Natural killer cell (primary cell): Measurements from ENCODE around the gene NME7. TPM values are rescaled to one million over a fixed set of nuclear protein-coding genes. Genes with fewer than 3 reads are reported as not detected.

Experiments
- ATAC-seq, 3 donors: fragments of 150-1000 bp in 2 of 3; fragments of 200-7000 bp in 1 of 3; cut with Tn5 transposase; 1 replicate in 1 of 3; 2 replicates in 2 of 3; pipeline ENCODE4 v1.10.0; 2021; ENCODE audit warnings: mild to moderate bottlenecking in 2 of 3, moderate library complexity in 2 of 3
- DNase-seq, 2 donors: peaks; one replicate each; pipeline versions ENCODE4 v3.0.0 to v3.0.0-alpha.2; 2013 to 2021; ENCODE audit warnings: mixed read lengths in 1 of 2
- H3K27ac ChIP-seq: one replicate; pipeline ENCODE4 v1.5.1; 2013; ENCODE audit warnings: mild to moderate bottlenecking, low read length
- H3K27me3 ChIP-seq: one replicate; pipeline ENCODE4 v1.6.1; 2013; ENCODE audit warnings: low read length; ENCODE audit not compliant: control insufficient read depth, insufficient read depth
- H3K36me3 ChIP-seq: one replicate; pipeline ENCODE4 v1.6.1; 2013; ENCODE audit warnings: low read length; ENCODE audit not compliant: control insufficient read depth, insufficient read depth
- H3K4me1 ChIP-seq: one replicate; pipeline ENCODE4 v1.6.1; 2013; ENCODE audit warnings: low read length; ENCODE audit not compliant: control insufficient read depth, insufficient read depth
- H3K4me3 ChIP-seq: one replicate; pipeline ENCODE4 v1.5.1; 2013; ENCODE audit warnings: low read length
- H3K9me3 ChIP-seq: one replicate; pipeline ENCODE4 v1.6.1; 2013; ENCODE audit warnings: low read length; ENCODE audit not compliant: control insufficient read depth, insufficient read depth
- H3K27ac Mint-ChIP-seq, 2 donors: one replicate each; pipeline ENCODE4 v1.8.0; 2022; ENCODE audit warnings: mild to moderate bottlenecking in 2 of 2, mixed read lengths in 2 of 2, moderate library complexity in 1 of 2
- H3K27me3 Mint-ChIP-seq, 2 donors: one replicate each; pipeline ENCODE4 v1.8.0; 2022; ENCODE audit warnings: low read depth in 2 of 2, mixed read lengths in 2 of 2
- H3K36me3 Mint-ChIP-seq: one replicate; pipeline ENCODE4 v1.8.0; 2022; ENCODE audit warnings: mixed read lengths
- H3K4me1 Mint-ChIP-seq, 2 donors: one replicate each; pipeline ENCODE4 v1.8.0; 2022; ENCODE audit warnings: mixed read lengths in 2 of 2
- H3K4me3 Mint-ChIP-seq: one replicate; pipeline ENCODE4 v1.8.0; 2022; ENCODE audit warnings: mild to moderate bottlenecking, moderate library complexity, mixed read lengths
- H3K9me3 Mint-ChIP-seq, 2 donors: one replicate each; pipeline ENCODE4 v1.8.0; 2022; ENCODE audit warnings: mixed read lengths in 2 of 2
- WGBS: methylation state at CpG from one replicate; pipeline ENCODE4 v1.1.7; 2013; ENCODE audit warnings: missing lambda C conversion rate; ENCODE audit not compliant: insufficient coverage; 5-methylcytosine and 5-hydroxymethylcytosine counted together
- intact Hi-C: fragments of 100-400 bp; cut with micrococcal nuclease; formaldehyde crosslinking; loops from one replicate; pipeline ENCODE4 v1.14.2; 2022
- total RNA-seq, 4 donors: library from RNA; stranded (reverse); fragments of 120-200 nt in 1 of 4; gene quantifications; one replicate each; pipeline versions ENCODE4 v1.2.3 to v1.2.4, GENCODE V29; 2013 to 2022
- TF ChIP-seq, protein P1 (sequence below): fragments of 200-600 bp; IDR thresholded peaks from one replicate; pipeline ENCODE4 v1.8.0; 2022; ENCODE audit warnings: antibody characterized with exemption

NME7 gene
- total RNA-seq, 3 donors from 2014 or later (not counting 1 experiment from before 2014, with no cell fraction given), result 5.2 to 9.9 (median 9.8) TPM

DNA sequence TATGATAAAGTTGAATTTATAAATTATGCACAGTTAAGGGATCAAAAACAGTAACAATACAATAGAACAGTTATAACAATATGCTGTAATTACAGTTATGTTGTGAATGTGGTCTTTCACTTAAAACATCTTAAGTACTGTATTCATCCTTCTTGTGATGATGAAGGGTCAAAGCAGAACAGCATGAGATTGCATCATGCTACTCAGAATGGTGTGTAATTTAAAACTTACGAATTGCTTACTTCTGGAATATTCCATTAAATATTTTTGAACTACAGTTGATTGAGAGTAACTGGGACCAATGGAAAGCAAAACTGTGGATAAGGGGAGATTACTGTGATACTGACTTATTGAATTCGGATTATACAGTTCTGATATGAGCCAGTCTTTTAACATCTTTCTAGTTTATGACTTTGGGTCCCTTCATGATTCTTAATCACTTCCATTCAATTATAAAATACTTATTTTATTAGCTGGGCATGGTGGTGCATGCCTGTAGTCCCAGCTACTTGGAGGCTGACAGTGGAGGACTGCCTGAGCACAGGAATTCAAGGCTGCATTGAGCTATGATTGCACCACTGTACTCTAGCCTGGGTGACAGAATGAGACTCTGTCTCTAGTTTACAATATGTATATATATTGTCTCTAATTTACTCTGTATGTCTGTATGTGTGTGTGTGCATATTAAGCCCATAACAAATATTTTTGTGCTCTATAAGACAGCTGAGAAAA lies 217.9 kb downstream of the NME7 start:
- WGBS, result 80% methylated on average over 1 of the region's 2 CpGs
- Mint-ChIP-seq H3K27ac (no peak overlapping the region), H3K36me3 (no peaks in the 10 kb centered on the region), H3K9me3 (no peaks in the 10 kb centered on the region), H3K4me1 (no peaks in the 10 kb centered on the region), H3K27me3 (no peaks in the 10 kb centered on the region), H3K4me3 (no peak overlapping the region)
- Histone ChIP-seq H3K27ac (no peak overlapping the region), H3K4me3 (no peak overlapping the region), H3K27me3 (no peaks in the 10 kb centered on the region), H3K36me3 (no peaks in the 10 kb centered on the region), H3K4me1 (no peaks in the 10 kb centered on the region), H3K9me3 (no peaks in the 10 kb centered on the region)
- no peak for ATAC-seq
- TF ChIP-seq, protein P1, sequence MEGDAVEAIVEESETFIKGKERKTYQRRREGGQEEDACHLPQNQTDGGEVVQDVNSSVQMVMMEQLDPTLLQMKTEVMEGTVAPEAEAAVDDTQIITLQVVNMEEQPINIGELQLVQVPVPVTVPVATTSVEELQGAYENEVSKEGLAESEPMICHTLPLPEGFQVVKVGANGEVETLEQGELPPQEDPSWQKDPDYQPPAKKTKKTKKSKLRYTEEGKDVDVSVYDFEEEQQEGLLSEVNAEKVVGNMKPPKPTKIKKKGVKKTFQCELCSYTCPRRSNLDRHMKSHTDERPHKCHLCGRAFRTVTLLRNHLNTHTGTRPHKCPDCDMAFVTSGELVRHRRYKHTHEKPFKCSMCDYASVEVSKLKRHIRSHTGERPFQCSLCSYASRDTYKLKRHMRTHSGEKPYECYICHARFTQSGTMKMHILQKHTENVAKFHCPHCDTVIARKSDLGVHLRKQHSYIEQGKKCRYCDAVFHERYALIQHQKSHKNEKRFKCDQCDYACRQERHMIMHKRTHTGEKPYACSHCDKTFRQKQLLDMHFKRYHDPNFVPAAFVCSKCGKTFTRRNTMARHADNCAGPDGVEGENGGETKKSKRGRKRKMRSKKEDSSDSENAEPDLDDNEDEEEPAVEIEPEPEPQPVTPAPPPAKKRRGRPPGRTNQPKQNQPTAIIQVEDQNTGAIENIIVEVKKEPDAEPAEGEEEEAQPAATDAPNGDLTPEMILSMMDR, result no peak
- intact Hi-C loops, result no loop called here
- DNase-seq, result no peak

DNA sequence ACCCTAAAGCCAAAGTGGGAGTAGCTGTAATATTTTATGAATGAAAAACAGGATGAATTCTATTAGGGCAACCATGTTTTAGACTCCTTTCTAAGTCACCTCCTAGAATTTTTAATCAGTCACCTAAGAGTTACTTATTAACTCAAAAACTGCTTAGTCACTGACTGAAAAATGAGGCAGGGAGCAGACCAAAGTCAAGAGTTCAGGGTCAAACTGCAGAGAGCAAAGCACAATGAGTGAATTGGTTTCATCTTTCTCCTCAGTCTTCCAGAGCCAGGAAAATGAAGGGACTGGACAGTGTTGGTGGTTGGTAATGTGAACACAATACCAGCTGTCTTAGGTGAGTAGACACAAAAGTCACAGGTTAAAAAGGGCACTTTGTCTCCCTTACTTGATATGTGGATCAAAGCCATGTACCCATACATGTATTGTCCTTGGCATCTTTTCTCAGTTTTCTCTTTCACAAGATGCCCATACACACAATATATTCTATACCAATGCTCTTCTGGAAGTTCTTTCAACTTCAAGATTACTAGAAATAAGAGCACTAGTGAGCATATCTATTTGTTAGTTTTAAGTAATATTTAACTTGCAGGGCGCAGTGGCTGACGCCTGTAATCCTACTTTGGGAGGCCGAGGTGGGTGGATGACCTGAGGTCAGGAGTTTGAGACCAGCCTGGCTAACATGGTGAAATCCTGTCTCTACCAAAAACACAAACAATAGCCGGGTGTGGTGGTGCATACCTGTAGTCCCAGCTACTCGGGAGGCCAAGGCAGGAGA lies 218.9 kb downstream of the NME7 start:
- Histone ChIP-seq H3K36me3 (no peaks in the 10 kb centered on the region), H3K27me3 (no peaks in the 10 kb centered on the region), H3K4me1 (no peaks in the 10 kb centered on the region), H3K9me3 (no peaks in the 10 kb centered on the region), H3K4me3 (no peak overlapping the region), H3K27ac (no peak overlapping the region)
- WGBS, result 90% methylated on average over 5 of the region's 5 CpGs
- no peaks in the 10 kb centered on the region for H3K4me1 Mint-ChIP-seq
- no peaks in the 10 kb centered on the region for H3K9me3 Mint-ChIP-seq
- no peak for ATAC-seq
- no peak overlapping the region for H3K27ac Mint-ChIP-seq
- TF ChIP-seq, protein P1, result no peak
- no peaks in the 10 kb centered on the region for H3K36me3 Mint-ChIP-seq
- no peaks in the 10 kb centered on the region for H3K27me3 Mint-ChIP-seq
- no peak overlapping the region for H3K4me3 Mint-ChIP-seq
- no peak for DNase-seq
- intact Hi-C loops, result no loop called here

DNA sequence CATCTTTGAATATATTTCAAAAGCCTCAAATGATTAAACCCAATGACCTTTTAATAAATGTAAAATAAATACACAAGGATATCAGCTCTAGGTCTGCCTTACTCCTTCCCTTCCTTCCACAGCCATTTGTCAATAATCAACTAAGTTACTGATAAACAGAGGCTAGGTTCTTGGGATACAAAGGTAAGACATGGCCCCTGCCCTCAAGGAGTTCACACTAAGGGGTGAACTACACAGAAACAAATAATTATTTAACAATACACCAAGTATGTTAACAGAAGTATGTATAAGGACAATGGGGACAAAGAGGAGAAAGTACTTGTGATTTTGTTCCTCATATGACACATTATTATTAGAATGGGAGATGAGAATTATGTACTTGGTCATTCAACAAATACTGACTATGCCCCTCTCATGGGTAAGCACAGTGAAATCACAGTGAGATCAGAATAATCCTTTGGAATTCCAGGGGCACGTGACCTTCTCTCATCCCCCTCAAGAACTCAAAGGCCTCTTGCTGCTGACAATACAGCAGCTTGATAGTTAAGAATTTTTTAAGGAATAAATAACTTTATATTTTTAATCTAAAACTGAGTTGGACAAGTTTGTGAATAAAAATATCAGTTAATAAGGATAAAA lies 220.9 kb downstream of the NME7 start:
- TF ChIP-seq, protein P1, result no peak
- WGBS, result 100% methylated on average over 1 of the region's 1 CpG
- Mint-ChIP-seq H3K4me3 (no peak overlapping the region), H3K9me3 (no peaks in the 10 kb centered on the region), H3K27ac (no peak overlapping the region), H3K4me1 (no peaks in the 10 kb centered on the region), H3K36me3 (no peaks in the 10 kb centered on the region), H3K27me3 (no peaks in the 10 kb centered on the region)
- no peaks in the 10 kb centered on the region for H3K27me3 ChIP-seq
- no peak overlapping the region for H3K27ac ChIP-seq
- intact Hi-C loops, result no loop called here
- H3K4me1 ChIP-seq, result no peaks in the 10 kb centered on the region
- DNase-seq (no peak), ATAC-seq (no peak)
- H3K36me3 ChIP-seq, result no peaks in the 10 kb centered on the region
- no peaks in the 10 kb centered on the region for H3K9me3 ChIP-seq
- H3K4me3 ChIP-seq, result no peak overlapping the region
